ENCODE results near the gene FRMD4A.

- no peak for TF ChIP-seq CTCF (conservative IDR thresholded peaks at IDR 0.05)
- TF ChIP-seq EZH2 (IDR thresholded peaks at IDR 0.05; ENCODE audit: low read depth) = no peak
Measured at GRCh38 chr10:13915710-13916109, 415.0 kb downstream of the FRMD4A start.
